WTC11 (cell line): ENCODE results near the gene EMP2. TPM values are rescaled to one million over a fixed set of nuclear protein-coding genes. Genes with fewer than 3 reads are reported as not detected.

Source experiments
- ATAC-seq: fragments of 200-7000 bp; cut with Tn5 transposase; 2 replicates; pipeline ENCODE4 v1.10.0; 2021; ENCODE audit warnings: mild to moderate bottlenecking, moderate library complexity
- CTCF ChIA-PET: fragments of 300-600 bp; sonication (Branson Sonifier 250); formaldehyde crosslinking; loops from one replicate; lab custom pipeline; 2021; ENCODE audit warnings: antibody characterized with exemption; lab: Charles Lee
- POLR2A ChIA-PET: fragments of 350-600 bp; sonication (Branson Sonifier 250); formaldehyde crosslinking; loops from one replicate; lab custom pipeline; 2021; ENCODE audit warnings: antibody characterized with exemption; lab: Charles Lee
- DNase-seq: peaks from one replicate; pipeline ENCODE4 v3.0.0; 2021; ENCODE audit warnings: low spot score
- H3K27ac Mint-ChIP-seq: 2 replicates; pipeline ENCODE4 v1.8.0; 2021; ENCODE audit warnings: mixed read lengths
- H3K27me3 Mint-ChIP-seq: 2 replicates; pipeline ENCODE4 v1.8.0; 2021; ENCODE audit warnings: low read depth, mild to moderate bottlenecking, moderate library complexity, mixed read lengths
- H3K36me3 Mint-ChIP-seq: 2 replicates; pipeline ENCODE4 v1.8.0; 2021; ENCODE audit warnings: mixed read lengths
- H3K4me1 Mint-ChIP-seq: 2 replicates; pipeline ENCODE4 v1.8.0; 2022; ENCODE audit warnings: mixed read lengths
- H3K4me3 Mint-ChIP-seq: 2 replicates; pipeline ENCODE4 v1.8.0; 2021; ENCODE audit warnings: mild to moderate bottlenecking, moderate library complexity, mixed read lengths
- H3K9me3 Mint-ChIP-seq: 2 replicates; pipeline ENCODE4 v1.8.0; 2021; ENCODE audit warnings: mixed read lengths
- CREB1 ChIP-seq: sonication (generic); formaldehyde crosslinking; IDR thresholded peaks from 2 replicates; pipeline ENCODE4 v1.8.0; 2023; ENCODE audit warnings: mild to moderate bottlenecking, missing genetic modification reagents
- IRF2 ChIP-seq: sonication (generic); formaldehyde crosslinking; IDR thresholded peaks from 2 replicates; pipeline ENCODE4 v1.8.0; 2022; ENCODE audit warnings: low read depth, missing genetic modification reagents, borderline replicate concordance
- KAT7 ChIP-seq: sonication (generic); formaldehyde crosslinking; IDR thresholded peaks from 2 replicates; pipeline ENCODE4 v1.8.1; 2023; ENCODE audit warnings: missing genetic modification reagents, mild to moderate bottlenecking, borderline replicate concordance
- MAX ChIP-seq: sonication (generic); formaldehyde crosslinking; IDR thresholded peaks from 2 replicates; pipeline ENCODE4 v1.8.0; 2022; ENCODE audit warnings: mild to moderate bottlenecking, missing genetic modification reagents
- SOX15 ChIP-seq: fragments of 250-450 bp; sonication (Bioruptor Pico); IDR thresholded peaks from 2 replicates; pipeline ENCODE4 v1.9.0; 2021; ENCODE audit warnings: mild to moderate bottlenecking
- USF1 ChIP-seq: sonication (generic); formaldehyde crosslinking; IDR thresholded peaks from 2 replicates; pipeline ENCODE4 v1.8.0; 2022; ENCODE audit warnings: mild to moderate bottlenecking, missing genetic modification reagents
- ZMAT4 ChIP-seq: fragments of 250-450 bp; sonication (Bioruptor Pico); IDR thresholded peaks from 2 replicates; pipeline ENCODE4 v1.9.0; 2021; ENCODE audit warnings: mild to moderate bottlenecking
- total RNA-seq: library from RNA; stranded (reverse); gene quantifications from 3 replicates; pipeline ENCODE4 v1.2.3, GENCODE V29; 2021
- TF ChIP-seq, protein P1 (sequence below): sonication (generic); formaldehyde crosslinking; IDR thresholded peaks from 2 replicates; pipeline ENCODE4 v1.8.1; 2022; ENCODE audit warnings: missing genetic modification reagents, borderline replicate concordance

EMP2 gene
- total RNA-seq, 1 experiment from 2014 or later = 16.4 TPM

DNA sequence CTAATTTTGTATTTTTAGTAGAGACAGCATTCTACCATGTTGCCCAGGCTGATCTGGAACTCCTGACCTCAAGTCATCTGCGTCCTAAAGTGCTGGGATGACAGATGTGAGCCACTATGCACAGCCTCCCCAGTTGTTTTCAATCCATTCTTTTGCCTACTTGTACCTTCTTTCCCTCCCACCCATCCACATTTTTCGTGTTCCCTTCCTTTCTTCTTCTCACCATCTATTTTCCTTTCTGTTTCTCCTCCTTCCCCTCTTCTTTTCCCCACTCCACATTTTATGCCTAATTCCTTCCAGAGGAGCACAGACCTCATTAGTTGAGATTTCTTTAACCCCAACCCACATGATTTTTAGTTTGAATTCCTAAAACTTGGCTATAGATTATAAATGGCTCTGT lies 100.2 kb downstream of the EMP2 start:
- TF ChIP-seq ZMAT4 (no peak), MAX (no peak), CREB1 (CRISPR knock-in tag) (no peak), USF1 (no peak), SOX15 (CRISPR knock-in tag) (no peak), KAT7 (CRISPR knock-in tag) (no peak), IRF2 (CRISPR knock-in tag) (no peak)
- TF ChIP-seq, protein P1, sequence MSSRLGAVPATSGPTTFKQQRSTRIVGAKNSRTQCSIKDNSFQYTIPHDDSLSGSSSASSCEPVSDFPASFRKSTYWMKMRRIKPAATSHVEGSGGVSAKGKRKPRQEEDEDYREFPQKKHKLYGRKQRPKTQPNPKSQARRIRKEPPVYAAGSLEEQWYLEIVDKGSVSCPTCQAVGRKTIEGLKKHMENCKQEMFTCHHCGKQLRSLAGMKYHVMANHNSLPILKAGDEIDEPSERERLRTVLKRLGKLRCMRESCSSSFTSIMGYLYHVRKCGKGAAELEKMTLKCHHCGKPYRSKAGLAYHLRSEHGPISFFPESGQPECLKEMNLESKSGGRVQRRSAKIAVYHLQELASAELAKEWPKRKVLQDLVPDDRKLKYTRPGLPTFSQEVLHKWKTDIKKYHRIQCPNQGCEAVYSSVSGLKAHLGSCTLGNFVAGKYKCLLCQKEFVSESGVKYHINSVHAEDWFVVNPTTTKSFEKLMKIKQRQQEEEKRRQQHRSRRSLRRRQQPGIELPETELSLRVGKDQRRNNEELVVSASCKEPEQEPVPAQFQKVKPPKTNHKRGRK (CRISPR knock-in tag) = no peak
- Mint-ChIP-seq H3K27me3 (no peaks in the 10 kb centered on the region), H3K4me3 (no peak overlapping the region), H3K27ac (no peak overlapping the region), H3K4me1 (no peaks in the 10 kb centered on the region), H3K9me3 (peaks cover 21% of the 10 kb centered on the region), H3K36me3 (peaks cover 60% of the 10 kb centered on the region)
- CTCF ChIA-PET = no interaction called here
- POLR2A ChIA-PET = no interaction called here
- no peak for ATAC-seq
- no peak for DNase-seq

Other genes starting within 250 kb of the EMP2 start
- 20.3 to 24.2 TPM (median 22.8 TPM) in 3 replicates for gene ATF7IP2, start 194.5 kb downstream of the EMP2 start, total RNA-seq
- 0.60 to 1.1 TPM (median 0.82 TPM) in 3 replicates for gene TEKT5, start 114.3 kb upstream of the EMP2 start, total RNA-seq
- gene NUBP1, start 163.2 kb upstream of the EMP2 start, total RNA-seq = 23.5 to 25.4 TPM (median 25.4 TPM) in 3 replicates
- 1.2 to 3.1 TPM (median 2.1 TPM) in 3 replicates for gene TVP23A, start 238.2 kb upstream of the EMP2 start, total RNA-seq